Activated CD8-positive, alpha-beta memory T cell treated with anti-CD3 and anti-CD28 coated beads for 48 hours (primary cell): ENCODE results near the gene RGS17.
"Not testable (repeated sequence)": the region's sequence is repeated elsewhere in the genome, so short reads cannot be mapped to it uniquely, and the experiment has no call there.

Experiments used
- DNase-seq, 3 experiments: peaks; one replicate each; pipeline ENCODE4 v3.0.0-alpha.2; 2020; ENCODE audit warnings: low read depth in 2 of 3, low spot score in 2 of 3

RGS17 gene

GRCh38 chr6:153131037-153131981, at the start of gene RGS17:
Gene RGS17 (minus strand): TSS chr6:153131282. CDS start chr6:153044018, 87,264 bp downstream.
- DNase-seq = no peak

GRCh38 chr6:153172815-153173214, 41.7 kb upstream of the RGS17 start:
- DNase-seq = no peak

GRCh38 chr6:153170511-153170910, 39.4 kb upstream of the RGS17 start:
- DNase-seq = no peak

GRCh38 chr6:153167907-153168306, 36.8 kb upstream of the RGS17 start:
- no peak for DNase-seq

- DNase-seq = no peak
Measured at GRCh38 chr6:153167061-153167891, 36.2 kb upstream of the RGS17 start.

GRCh38 chr6:153162646-153163045, 31.6 kb upstream of the RGS17 start:
- DNase-seq = no peak

GRCh38 chr6:153162172-153162571, 31.1 kb upstream of the RGS17 start:
- DNase-seq = no peak

- no peak for DNase-seq
Measured at GRCh38 chr6:153160221-153160620, 29.1 kb upstream of the RGS17 start.

GRCh38 chr6:153150752-153151440, 19.8 kb upstream of the RGS17 start:
- DNase-seq = no peak

GRCh38 chr6:153150371-153150751, 19.3 kb upstream of the RGS17 start:
- DNase-seq = no peak

GRCh38 chr6:153149891-153150290, 18.8 kb upstream of the RGS17 start:
- DNase-seq = no peak

GRCh38 chr6:153146413-153146812, 15.3 kb upstream of the RGS17 start:
- DNase-seq = no peak

GRCh38 chr6:153145591-153145990, 14.5 kb upstream of the RGS17 start:
- DNase-seq = no peak

- no peak for DNase-seq
Measured at GRCh38 chr6:153143200-153143599, 12.1 kb upstream of the RGS17 start.

- DNase-seq = no peak
Measured at GRCh38 chr6:153140299-153140698, 9.2 kb upstream of the RGS17 start.

- no peak for DNase-seq
Measured at GRCh38 chr6:153138930-153139329, 7.8 kb upstream of the RGS17 start.

GRCh38 chr6:153135681-153136080, 4.6 kb upstream of the RGS17 start:
- no peak for DNase-seq

GRCh38 chr6:153133667-153134066, 2.6 kb upstream of the RGS17 start:
- DNase-seq = not testable (repeated sequence)

- DNase-seq = no peak
Measured at GRCh38 chr6:153130515-153131036, 506 bp downstream of the RGS17 start.

- no peak for DNase-seq
Measured at GRCh38 chr6:153129873-153130514, 1.1 kb downstream of the RGS17 start.

- DNase-seq = no peak
Measured at GRCh38 chr6:153126218-153126617, 4.9 kb downstream of the RGS17 start.
